ENCODE data around the gene STAT3.
"Not testable (repeated sequence)": the region's sequence is repeated elsewhere in the genome, so short reads cannot be mapped to it uniquely, and the experiment has no call there.

STAT3 gene

DNA sequence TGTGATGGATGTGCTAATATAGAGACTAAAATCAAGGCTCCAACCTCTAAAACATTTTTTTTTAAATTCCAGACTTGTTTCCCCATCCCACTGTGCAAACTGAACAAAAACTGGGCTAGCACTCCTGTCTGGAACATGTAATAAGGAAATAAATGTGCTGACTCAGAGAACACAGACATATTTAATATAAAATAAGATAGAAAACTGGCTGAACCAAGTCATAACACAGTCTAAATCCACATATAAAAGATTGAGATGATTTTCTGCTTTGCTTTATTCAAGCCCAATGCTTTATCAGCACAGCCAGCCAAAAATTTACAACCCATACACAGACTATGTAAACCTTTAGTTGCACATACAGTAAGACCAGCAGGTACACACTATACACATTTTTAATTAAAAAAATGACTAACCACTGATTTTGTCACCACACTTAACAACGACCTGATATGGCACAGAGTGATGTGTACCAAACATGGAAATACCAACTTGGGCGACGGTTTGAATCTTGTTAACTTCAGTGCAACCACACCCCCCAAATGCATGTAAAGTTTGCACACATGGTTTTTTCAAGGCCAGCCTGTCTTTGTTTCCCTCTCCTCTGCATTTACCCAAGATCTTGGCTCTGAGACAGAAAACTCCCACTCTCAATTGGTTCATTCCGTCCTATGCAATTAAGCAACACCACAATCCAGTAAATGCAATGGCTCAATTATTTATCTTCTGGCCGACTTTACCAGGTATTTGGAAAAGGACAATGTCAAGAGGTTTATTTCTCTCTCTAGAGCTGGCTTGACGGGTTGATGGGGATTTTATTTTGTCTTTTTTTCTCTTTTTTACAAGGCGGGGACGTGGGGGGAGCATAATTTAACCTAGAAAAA lies 1.2 kb downstream of the STAT3 start:
- DNase-seq (ENCODE audit: insufficient read length, low spot score): no peak

DNA sequence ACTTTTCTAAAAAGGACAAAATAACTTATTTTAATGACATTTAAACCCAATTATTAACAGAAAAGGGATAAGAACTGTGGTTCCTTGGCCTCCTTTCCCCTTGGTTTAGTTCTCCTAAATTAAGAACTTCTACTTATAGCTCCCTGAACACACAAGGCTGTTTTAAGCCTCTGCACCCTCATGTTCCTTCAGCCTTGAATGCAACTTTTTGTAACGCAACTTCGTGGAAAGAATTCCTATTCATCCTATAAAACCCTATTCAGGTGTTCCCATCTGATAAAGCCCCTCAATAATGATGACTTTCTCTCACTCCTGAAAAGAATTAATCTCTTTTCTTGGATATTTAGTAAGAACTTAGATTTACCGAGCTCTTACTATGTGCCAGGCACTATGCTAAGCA lies 6.3 kb downstream of the STAT3 start:
- no peak for FAIRE-seq
- no peak for DNase-seq (ENCODE audit: insufficient read length, low spot score)

More for the DNA sequence above, 1.2 kb downstream of the STAT3 start:
- FAIRE-seq: no peak

DNA sequence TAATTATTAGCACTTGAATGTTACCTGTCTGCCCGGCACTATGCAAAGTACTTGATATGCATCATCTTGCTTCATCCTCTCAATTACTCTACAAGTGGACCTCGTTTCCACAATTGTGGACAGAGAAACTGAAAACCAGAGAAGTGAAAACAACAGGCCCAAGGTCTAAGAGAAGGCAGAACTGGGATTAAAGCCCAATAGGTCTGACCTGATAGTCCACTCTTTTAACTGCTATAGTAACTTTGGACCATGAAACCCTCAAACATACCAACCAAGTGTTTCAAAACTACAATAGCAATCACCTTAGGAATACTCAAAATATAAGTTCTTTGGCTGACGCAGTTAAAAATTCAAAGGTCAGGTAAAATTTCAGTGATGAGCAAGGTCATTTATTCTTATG lies 7.3 kb downstream of the STAT3 start:
- DNase-seq (ENCODE audit: insufficient read length, low spot score) (no peak), FAIRE-seq (no peak)

DNA sequence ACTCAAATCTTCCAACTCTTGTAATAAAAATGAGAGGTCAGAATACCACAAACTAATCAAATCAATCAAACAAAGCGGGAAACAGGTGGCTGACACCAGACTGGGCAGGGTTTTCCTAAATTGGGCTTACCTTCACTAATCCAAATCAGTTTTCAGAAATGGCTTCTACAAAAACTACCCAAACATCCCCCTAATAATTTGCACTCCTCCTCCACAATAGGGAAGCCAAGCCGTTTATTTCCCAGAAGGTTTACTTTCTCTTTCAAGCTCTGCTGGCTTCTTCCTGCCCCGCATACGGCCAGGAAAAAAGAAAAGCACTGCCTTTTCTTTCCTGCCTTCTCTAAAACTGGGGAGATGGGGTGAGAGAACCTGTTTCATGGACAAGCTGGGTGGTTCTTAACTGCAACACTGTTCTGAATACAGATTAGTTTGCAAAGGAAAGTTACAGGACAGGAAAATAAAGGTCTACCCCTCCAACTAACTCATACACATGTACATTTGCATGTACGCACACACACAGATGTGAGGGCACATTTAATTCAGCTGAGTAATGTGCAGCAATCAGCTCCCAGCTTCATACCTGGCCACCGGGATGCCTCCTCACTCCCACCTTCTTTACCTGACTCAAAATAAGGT lies 9.2 kb downstream of the STAT3 start:
- FAIRE-seq (no peak), DNase-seq (ENCODE audit: insufficient read length, low spot score) (no peak)

DNA sequence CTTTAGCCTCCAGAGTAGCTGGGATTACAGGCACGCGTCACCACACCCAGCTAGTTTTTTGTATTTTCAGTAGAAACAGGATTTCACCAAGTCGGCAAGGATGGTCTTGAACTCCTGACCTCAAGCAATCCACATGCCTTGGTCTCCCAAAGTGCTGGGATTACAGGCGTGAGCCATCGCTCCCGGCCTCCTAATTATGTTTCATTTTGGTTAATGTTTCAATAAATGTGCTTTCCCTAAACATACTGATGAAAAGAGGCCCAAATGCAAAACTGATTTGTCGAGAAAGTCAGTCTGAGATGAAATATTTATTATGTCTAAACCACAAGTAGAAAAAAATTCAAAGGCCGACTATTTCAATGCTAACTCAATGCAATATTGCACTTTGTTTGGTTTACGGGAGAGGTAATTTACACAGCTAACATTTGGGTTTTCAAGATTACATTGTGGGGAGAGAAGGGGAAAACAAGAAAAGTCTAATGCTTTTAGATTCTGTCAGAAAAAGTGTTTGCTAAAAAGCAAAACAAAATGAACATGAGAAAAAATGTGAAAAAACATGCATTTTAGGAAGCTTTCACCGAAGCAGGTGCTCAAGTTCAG lies 9.8 kb downstream of the STAT3 start:
- FAIRE-seq: no peak
- DNase-seq (ENCODE audit: insufficient read length, low spot score): no peak

DNA sequence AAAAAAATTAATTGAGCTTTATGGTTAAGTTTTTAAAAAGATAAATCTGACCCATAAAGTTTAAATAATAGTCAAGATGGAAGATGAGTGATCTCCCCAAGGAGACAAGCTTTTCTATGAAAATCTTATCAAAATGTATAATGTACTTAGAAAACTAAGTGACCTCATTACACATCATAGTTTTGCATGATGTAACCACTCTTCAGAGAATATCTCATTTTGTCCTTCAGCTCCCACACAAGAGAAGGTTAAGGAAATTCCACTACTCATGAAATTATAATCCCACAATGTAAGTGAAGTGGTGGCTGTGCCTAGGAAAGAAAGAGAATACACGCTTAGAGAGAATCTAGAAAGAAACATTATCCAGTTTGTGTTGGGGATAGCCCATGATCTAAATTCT lies 14.3 kb downstream of the STAT3 start:
- no peak for FAIRE-seq
- DNase-seq (ENCODE audit: insufficient read length, low spot score): no peak

DNA sequence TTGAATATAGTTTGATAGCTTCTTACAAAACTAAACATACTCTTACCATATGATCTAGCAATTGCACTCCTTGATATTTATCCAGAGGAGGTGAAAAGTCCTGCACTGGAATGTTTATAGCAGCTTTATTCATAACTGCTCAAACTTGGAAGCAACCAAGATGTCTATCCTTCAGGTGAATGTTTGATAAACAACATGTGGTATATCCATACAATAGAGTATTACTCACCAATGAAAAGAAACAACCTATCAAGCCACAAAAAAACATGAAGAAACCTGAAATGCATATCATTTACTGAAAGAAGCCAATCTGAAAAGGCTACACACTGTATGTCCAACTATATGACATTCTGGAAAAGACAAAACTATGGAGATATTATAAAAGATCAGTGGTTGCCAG lies 16.1 kb downstream of the STAT3 start:
- FAIRE-seq: no peak
- DNase-seq (ENCODE audit: insufficient read length, low spot score): no peak

DNA sequence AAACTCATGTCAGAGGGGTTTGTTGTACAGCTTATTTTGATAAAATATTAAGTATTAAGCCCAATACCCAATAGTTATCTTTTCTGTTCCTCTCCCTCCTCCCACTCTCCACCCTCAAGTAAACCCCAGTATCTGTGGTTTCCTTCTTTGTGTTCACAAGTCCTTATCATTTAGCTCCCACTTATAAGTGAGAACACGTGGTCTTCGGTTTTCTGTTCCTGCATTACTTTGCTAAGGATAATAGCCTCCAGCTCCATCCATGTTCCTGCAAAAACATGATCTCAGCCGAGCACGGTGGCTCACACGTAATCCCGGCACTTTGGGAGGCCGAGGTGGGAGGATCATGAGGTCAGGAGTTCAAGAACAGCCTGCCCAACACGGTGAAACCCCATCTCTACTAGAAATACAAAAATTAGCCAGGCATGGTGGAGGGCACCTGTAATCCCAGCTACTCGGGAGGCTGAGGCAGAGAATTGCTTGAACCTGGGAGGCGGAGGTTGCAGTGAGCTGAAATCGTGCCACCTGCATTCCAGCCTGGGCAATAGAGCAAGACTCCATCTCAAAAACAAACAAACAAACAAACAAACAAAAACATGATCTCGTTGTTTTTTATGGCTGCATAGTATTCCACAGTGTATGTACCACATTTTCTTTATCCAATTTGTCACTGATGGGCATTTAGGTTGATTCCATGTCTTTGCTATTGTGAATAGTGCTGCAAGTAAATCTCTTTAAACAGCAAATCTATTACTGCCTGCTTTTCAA lies 19.3 kb downstream of the STAT3 start:
- DNase-seq (ENCODE audit: insufficient read length, low spot score); FAIRE-seq: not testable (repeated sequence)

DNA sequence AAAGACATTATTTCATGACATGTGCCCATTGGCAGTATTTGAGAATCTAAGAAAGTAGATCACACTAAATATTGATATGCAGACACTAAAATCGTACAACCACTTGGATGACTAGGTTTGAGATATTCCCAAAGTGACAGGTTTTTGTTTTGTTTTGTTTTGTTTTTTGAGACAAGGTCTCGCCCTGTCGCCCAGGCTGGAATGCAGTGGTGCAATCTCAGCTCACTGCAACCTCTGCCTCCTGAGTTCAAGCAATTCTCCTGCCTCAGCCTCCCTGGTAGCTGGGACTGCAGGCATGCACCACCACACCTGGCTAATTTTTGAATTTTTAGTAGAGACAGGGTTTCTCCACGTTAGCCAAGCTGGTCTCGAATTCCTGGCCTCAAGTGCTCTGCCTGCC lies 19.9 kb downstream of the STAT3 start:
- FAIRE-seq; DNase-seq (ENCODE audit: insufficient read length, low spot score): not testable (repeated sequence)

DNA sequence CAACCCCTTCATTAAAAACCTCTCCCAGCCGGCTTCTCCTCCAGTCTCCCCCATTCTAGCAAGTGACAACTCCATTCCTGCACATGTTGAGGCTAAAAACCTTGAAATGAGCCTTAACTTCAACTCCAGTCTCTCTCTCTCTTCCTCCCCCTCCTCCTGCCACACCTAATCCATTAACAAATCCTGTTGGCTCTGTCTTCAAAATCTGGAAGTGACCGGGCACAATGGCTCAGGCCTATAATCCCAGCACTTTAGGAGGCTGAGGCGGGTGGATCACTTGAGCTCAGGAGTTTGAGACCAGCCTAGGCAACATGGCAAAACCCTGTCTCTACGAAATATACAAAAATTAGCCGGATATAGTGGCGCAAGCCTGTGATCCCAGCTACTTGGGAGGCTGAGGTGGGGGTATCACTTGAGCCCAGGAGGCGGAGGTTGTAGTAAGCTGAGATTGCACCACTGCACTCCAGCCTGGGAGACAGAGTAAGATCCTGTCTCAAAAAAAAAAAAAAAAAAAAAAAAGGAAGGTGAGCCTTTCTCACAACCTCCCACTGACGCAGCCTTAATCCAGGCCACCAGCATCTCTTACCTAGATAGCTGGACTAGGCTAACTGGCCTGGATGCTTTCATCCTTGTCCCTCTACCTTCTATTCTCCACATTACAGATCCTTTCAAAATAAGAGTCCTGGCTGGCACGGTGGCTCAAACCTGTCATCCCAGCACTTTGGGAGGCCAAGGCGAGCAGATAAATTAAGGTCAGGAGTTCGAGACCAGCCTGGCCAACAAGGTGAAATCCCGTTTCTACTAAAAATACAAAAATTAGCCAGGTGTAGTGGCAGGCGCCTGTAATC lies 21.8 kb downstream of the STAT3 start:
- DNase-seq (ENCODE audit: insufficient read length, low spot score): not testable (repeated sequence)

DNA sequence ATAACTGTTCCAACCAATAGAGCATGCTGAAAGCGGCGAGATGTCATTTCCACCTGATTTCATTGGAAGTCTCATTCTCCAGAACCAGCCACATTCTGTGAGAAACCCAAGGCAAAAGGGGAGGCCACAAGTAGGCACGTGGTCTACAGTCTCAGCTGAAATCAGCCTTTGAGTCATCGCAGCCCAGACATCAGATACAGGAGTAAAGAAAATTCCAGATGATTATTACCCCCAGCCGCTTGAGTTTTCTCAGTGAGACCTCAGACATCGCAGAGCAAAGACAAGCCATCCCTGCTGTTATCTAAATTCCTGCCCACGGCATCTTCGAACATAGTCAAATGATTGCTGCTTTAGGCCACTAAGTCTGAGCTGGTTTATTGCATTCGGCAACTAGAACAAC lies 23.1 kb downstream of the STAT3 start:
- no peak for FAIRE-seq
- DNase-seq (ENCODE audit: insufficient read length, low spot score): no peak

More for the DNA sequence above, 21.8 kb downstream of the STAT3 start:
- FAIRE-seq: not testable (repeated sequence)

DNA sequence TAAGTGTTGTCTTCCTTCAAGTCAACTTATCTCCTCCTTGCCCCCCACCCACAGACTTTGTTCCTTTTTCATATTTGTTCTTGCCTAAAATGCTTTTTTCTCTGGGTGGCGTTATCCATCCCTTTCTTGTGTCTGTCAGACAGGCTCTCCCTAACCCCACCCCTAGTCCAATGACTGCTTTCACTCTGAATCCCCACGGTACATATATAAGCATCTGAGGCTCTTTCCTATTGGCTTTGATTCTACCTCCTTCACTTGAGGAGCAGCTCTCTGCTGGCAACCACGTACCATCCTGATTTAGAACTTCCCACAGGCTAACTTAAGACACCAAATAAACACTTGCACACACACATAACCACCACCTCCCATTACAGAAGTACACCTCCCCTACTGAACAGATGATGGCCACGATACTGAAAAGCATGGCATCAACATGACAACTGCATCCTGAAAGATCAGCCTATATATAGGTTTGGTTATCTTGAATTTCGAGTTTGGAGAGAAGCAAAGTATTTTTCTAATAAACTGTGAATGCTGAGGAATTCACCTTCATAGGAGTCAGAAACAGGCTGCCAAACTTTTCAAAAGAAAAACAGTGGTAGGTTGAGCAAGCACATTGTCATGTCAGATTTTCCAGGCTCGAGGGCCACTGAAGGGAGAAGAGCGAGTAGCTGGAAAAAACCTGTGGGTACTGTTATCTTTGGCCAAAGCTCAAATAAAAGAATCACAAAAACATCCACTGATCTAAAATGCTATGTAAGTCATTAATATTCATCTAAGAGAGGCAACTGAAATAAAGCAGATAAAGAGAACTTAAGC lies 24.3 kb downstream of the STAT3 start:
- FAIRE-seq (no peak), DNase-seq (ENCODE audit: insufficient read length, low spot score) (no peak)

DNA sequence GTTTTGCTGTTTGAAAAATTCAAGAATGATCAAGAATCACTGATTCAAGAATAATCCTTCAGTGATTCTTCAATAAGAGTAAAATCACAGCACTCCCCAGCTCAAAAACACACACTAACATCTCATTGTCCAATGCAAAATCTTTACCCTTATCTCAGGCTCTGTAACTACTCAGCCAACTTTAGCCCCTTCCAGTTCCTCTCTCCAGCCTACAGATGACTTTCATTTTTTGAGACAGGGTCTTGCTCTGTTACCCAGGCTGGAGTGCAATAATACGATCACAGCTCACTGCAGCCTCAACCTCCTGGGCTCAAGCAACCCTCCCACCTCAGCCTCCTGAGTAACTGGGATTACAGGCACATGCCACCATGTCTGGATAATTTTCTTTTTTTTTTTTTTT lies 25.0 kb downstream of the STAT3 start:
- FAIRE-seq (no peak), DNase-seq (ENCODE audit: insufficient read length, low spot score) (no peak)

DNA sequence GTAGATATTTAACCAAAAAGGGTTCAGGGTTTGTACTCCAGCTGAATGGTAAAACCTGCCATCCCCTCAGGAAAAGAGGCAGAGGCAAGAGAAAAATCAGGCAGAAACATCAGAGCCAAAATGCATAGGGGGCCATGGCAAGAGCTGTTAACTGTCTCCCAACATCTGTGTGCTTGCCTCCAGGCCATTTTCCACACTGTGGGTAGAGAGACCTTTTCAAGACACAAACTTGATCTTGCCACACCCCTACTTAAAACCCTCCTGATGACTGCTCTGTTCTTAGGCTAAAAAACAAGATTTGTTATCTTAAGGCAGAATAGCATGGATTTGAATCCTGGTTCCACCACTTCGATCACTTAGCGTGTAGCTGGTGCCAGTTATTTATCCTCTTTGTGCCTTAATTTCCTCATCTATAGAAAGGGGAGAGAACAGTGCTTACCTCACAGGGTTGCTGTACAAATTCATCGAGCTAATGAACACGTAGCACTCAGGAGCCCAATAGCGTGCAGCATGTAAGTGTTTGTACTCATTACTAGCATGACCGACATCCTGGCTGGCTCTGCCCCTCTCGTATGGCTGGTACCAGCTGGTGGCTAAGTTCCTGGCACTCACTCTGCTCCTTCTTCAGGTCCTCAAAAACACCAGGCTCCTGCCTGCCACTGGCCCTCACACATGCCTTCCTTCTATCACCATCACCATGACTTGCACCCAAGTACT lies 25.8 kb downstream of the STAT3 start:
- DNase-seq (ENCODE audit: insufficient read length, low spot score) (no peak), FAIRE-seq (no peak)

DNA sequence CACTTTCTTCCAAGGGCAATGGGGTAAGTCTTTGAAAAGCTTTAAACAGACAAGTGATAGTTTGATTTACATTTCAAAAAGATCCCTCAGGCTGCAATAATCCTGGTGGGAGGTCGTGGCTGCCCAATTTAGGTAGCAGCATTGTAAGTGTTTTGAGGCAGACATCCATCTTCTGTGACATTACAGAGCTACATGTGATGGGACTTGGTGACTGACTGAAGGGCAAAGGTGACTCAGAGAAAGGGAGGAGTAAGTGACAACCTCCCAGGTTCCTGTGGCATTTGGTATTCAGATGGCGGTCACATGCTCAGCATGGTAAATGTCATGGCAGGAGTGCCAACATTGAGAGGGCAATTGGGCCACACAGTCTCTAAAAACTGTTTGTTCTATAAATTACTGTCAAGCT lies 26.5 kb downstream of the STAT3 start:
- FAIRE-seq (no peak), DNase-seq (ENCODE audit: insufficient read length, low spot score) (no peak)

DNA sequence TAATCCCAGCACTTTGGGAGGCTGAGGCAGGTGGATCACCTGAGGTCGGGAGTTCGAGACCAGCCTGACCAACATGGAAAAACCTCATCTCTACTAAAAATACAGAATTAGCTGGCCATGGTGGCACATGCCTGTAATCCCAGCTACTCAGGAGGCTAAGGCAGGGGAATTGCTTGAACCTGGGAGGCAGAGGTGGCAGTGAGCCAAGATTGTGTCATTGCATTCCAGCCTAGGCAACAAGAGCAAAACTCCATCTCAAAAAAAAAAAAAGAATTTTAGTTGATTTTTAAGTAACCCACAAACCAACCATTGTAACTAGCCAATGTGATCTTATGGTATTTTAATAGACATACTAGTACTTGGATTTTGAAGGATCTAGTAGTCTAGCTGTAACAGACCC lies 27.9 kb downstream of the STAT3 start:
- not testable (repeated sequence) for FAIRE-seq

DNA sequence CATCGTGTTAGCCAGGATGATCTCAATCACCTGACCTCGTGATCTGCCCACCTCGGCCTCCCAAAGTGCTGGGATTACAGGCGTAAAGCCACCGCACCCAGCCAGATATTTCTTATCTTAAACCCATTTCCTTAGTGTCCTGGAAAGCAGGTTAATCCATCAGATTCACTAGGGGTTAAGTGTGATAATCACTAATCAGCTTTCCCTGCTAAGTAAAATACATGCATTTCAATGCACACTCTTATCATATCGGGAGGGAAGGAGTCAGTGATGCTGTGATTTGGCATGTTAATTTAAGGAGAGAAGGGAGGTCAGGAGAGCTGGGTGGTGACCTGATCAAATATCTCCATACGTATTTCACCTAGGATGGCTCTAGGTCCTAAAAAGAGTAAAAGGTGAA lies 29.1 kb downstream of the STAT3 start:
- FAIRE-seq: no peak

More for the DNA sequence above, 27.9 kb downstream of the STAT3 start:
- DNase-seq (ENCODE audit: insufficient read length, low spot score): not testable (repeated sequence)

DNA sequence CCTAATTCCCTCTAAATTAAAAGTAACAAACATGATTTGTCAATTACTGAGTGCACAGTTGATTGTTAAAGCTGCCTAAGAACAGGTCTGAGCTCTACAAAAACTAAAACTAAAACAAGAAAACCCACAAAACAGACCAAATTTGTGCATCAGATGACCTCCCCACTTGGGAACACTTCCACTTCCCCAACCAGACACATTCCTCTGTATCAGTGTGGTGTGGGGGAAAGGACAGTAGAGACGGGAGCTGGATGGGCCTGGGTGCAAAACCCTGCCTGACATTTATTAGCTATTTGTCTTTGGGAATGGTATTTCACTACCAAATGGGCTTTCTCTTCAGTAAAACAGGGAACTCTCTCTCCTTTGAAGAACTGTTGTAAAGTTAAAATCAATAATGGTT lies 29.8 kb downstream of the STAT3 start:
- DNase-seq (ENCODE audit: insufficient read length, low spot score): no peak
- no peak for FAIRE-seq

More for the DNA sequence above, 29.1 kb downstream of the STAT3 start:
- DNase-seq (ENCODE audit: insufficient read length, low spot score): no peak

Data from HTR-8/SVneo (cell line).